ENCODE data around the gene UROS.

UROS gene

DNA sequence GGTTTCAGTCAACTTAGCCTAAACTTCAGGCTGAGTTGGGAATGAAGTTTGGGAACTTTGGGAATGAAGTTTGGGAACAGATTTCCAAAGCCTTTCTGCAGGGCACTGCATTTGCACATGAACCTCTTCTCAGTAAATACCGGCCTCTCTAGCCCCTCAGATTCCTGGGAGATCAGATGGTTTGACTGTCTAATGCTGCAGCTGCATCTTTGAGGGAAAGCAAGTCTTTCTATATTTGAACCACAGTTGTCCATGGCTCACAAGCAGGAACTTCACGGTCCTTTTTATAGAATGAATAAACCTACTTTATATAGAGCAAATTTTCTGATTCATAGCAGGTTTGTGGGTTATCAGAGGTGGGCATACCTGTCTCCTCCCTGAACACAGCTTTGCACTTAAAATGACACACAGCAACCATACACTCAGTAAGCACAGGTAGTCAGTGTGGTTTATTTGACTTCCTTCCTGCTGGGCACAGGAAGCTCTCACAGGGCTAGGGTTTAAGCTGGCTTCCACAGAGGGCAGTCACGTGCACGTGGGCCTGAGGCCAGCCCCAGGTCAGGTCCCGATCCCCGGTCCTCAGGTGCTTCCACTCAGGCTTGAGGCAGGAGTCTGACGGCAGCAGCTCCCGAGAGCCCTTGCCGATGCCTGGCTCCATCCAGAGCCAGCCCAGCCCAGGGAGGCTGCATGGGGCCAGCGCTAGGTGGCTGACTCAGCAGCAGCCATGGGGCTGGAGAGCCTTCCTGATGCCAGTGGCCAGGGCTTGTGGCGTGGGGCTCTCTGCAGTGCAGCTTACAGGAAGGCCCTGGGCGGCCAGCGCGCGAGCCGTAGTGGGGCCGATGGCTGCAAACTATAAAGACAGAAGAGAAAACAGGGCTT lies 34.7 kb downstream of the UROS start:
- no peak for DNase-seq (ENCODE audit: low read depth, low spot score)
- H3K9me3 ChIP-seq (ENCODE audit: insufficient read depth, low read length), result no peaks in the 10 kb centered on the region
- no peaks in the 10 kb centered on the region for H3K27me3 ChIP-seq (ENCODE audit: insufficient read depth, insufficient read length)
- TF ChIP-seq YY1 (IDR thresholded peaks at IDR 0.05; ENCODE audit: insufficient read depth, insufficient read length), result no peak
- no peak for TF ChIP-seq SUZ12 (IDR thresholded peaks at IDR 0.05; ENCODE audit: extremely low read depth, insufficient read depth, insufficient read length)
- TF ChIP-seq ZNF274 (IDR thresholded peaks at IDR 0.05; ENCODE audit: low read depth, low read length), result no peak
- H3K4me3 ChIP-seq (ENCODE audit: insufficient read length, low read depth), result no peak overlapping the region
- H3K4me1 ChIP-seq (ENCODE audit: insufficient read depth, insufficient read length), result no peaks in the 10 kb centered on the region
- peaks cover 30% of the 10 kb centered on the region for H3K36me3 ChIP-seq (ENCODE audit: insufficient read depth, insufficient read length, low read length)
- no peak overlapping the region for H3K9ac ChIP-seq (ENCODE audit: insufficient read length, low read depth)

DNA sequence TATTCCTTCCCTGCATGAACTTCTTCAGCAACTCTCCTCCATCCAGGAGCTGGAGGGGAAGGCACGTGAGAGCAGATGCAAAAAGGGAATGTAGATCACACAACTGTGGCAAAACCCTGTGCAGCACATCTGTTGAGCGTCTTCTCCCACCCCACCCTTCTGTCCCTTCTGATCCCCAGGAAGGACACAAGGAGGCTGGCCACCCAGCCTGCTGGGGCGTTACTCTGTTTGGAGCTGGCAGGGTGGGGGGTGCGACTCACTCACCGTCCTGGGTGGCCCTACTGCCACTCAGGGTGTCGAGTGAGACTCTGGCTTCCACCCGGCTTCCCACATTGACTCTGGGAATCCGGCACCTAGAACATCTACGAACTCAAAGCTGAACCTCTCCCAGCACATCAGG lies 37.3 kb downstream of the UROS start:
- peaks cover 2% of the 10 kb centered on the region for H3K4me1 ChIP-seq (ENCODE audit: insufficient read depth, insufficient read length)
- TF ChIP-seq SUZ12 (IDR thresholded peaks at IDR 0.05; ENCODE audit: extremely low read depth, insufficient read depth, insufficient read length) (no peak), YY1 (IDR thresholded peaks at IDR 0.05; ENCODE audit: insufficient read depth, insufficient read length) (no peak), ZNF274 (IDR thresholded peaks at IDR 0.05; ENCODE audit: low read depth, low read length) (no peak)

GRCh38 chr10:125783957-125784356 lies 39.1 kb downstream of the UROS start:
- no peak overlapping the region for H3K9ac ChIP-seq (ENCODE audit: insufficient read length, low read depth)
- no peaks in the 10 kb centered on the region for H3K27me3 ChIP-seq (ENCODE audit: insufficient read depth, insufficient read length)
- no peak for TF ChIP-seq SUZ12 (IDR thresholded peaks at IDR 0.05; ENCODE audit: extremely low read depth, insufficient read depth, insufficient read length)
- TF ChIP-seq YY1 (IDR thresholded peaks at IDR 0.05; ENCODE audit: insufficient read depth, insufficient read length), result no peak
- TF ChIP-seq ZNF274 (IDR thresholded peaks at IDR 0.05; ENCODE audit: low read depth, low read length), result no peak
- no peak for DNase-seq (ENCODE audit: low read depth, low spot score)
- no peaks in the 10 kb centered on the region for H3K9me3 ChIP-seq (ENCODE audit: insufficient read depth, low read length)
- peaks cover 9% of the 10 kb centered on the region for H3K36me3 ChIP-seq (ENCODE audit: insufficient read depth, insufficient read length, low read length)
- no peak overlapping the region for H3K4me3 ChIP-seq (ENCODE audit: insufficient read length, low read depth)
- peaks cover 2% of the 10 kb centered on the region for H3K4me1 ChIP-seq (ENCODE audit: insufficient read depth, insufficient read length)

More for the DNA sequence above, 37.3 kb downstream of the UROS start:
- Histone ChIP-seq H3K36me3 (ENCODE audit: insufficient read depth, insufficient read length, low read length) (peaks cover 17% of the 10 kb centered on the region), H3K27me3 (ENCODE audit: insufficient read depth, insufficient read length) (no peaks in the 10 kb centered on the region), H3K9me3 (ENCODE audit: insufficient read depth, low read length) (no peaks in the 10 kb centered on the region), H3K4me3 (ENCODE audit: insufficient read length, low read depth) (no peak overlapping the region), H3K9ac (ENCODE audit: insufficient read length, low read depth) (no peak overlapping the region)
- no peak for DNase-seq (ENCODE audit: low read depth, low spot score)

DNA sequence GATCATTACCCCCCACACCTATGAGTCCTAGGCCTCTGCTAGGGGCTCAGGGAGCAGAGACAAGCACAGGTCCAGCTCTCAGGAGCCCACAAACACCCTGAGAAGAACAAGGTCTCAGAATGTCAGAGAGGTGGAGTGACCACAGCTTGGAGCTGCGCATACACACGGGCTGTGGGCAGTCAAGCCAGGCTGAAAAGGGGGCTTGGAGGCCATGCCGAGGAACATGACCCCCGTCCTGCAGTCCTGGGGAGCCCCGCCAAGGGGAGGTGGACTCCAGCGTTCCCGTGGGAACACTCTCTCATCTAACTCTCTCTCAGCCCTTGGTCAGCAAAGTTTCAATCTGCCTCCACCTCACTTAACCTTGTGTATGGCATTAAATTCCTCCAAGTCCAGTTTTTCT lies 39.6 kb downstream of the UROS start:
- H3K4me3 ChIP-seq (ENCODE audit: insufficient read length, low read depth), result no peak overlapping the region
- no peak for DNase-seq (ENCODE audit: low read depth, low spot score)
- peaks cover 2% of the 10 kb centered on the region for H3K4me1 ChIP-seq (ENCODE audit: insufficient read depth, insufficient read length)
- H3K36me3 ChIP-seq (ENCODE audit: insufficient read depth, insufficient read length, low read length), result peaks cover 3% of the 10 kb centered on the region
- TF ChIP-seq SUZ12 (IDR thresholded peaks at IDR 0.05; ENCODE audit: extremely low read depth, insufficient read depth, insufficient read length) (no peak), ZNF274 (IDR thresholded peaks at IDR 0.05; ENCODE audit: low read depth, low read length) (no peak), YY1 (IDR thresholded peaks at IDR 0.05; ENCODE audit: insufficient read depth, insufficient read length) (no peak)
- no peak overlapping the region for H3K9ac ChIP-seq (ENCODE audit: insufficient read length, low read depth)
- no peaks in the 10 kb centered on the region for H3K27me3 ChIP-seq (ENCODE audit: insufficient read depth, insufficient read length)
- H3K9me3 ChIP-seq (ENCODE audit: insufficient read depth, low read length), result no peaks in the 10 kb centered on the region

GRCh38 chr10:125782616-125783015 lies 40.4 kb downstream of the UROS start:
- Histone ChIP-seq H3K36me3 (ENCODE audit: insufficient read depth, insufficient read length, low read length) (peaks cover under 1% of the 10 kb centered on the region), H3K4me1 (ENCODE audit: insufficient read depth, insufficient read length) (peaks cover 2% of the 10 kb centered on the region), H3K27me3 (ENCODE audit: insufficient read depth, insufficient read length) (no peaks in the 10 kb centered on the region), H3K9me3 (ENCODE audit: insufficient read depth, low read length) (no peaks in the 10 kb centered on the region), H3K9ac (ENCODE audit: insufficient read length, low read depth) (no peak overlapping the region), H3K4me3 (ENCODE audit: insufficient read length, low read depth) (no peak overlapping the region)
- TF ChIP-seq YY1 (IDR thresholded peaks at IDR 0.05; ENCODE audit: insufficient read depth, insufficient read length) (no peak), SUZ12 (IDR thresholded peaks at IDR 0.05; ENCODE audit: extremely low read depth, insufficient read depth, insufficient read length) (no peak), ZNF274 (IDR thresholded peaks at IDR 0.05; ENCODE audit: low read depth, low read length) (no peak)
- no peak for DNase-seq (ENCODE audit: low read depth, low spot score)

DNA sequence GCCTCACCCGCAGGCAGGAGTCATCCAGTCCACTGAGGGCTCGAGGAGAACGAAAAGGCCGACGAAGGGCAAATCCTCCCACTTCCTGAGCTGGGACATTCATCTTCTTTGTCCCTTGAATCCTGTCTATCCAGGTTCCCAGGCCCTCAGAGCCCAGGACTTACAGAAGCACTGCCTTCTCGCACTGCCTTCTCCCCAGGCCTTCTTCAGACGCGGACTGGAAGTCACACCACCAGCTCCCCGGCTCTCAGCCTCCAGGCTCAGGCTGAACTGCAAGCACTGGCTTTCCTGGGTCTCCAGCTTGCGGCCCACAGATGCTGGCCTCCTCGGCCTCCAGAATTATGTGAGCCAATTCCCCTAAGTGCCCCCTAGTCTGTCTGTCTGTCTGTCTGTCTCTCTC lies 41.0 kb downstream of the UROS start:
- Histone ChIP-seq H3K9ac (ENCODE audit: insufficient read length, low read depth) (no peak overlapping the region), H3K4me3 (ENCODE audit: insufficient read length, low read depth) (no peak overlapping the region), H3K4me1 (ENCODE audit: insufficient read depth, insufficient read length) (peaks cover 2% of the 10 kb centered on the region), H3K9me3 (ENCODE audit: insufficient read depth, low read length) (no peaks in the 10 kb centered on the region), H3K36me3 (ENCODE audit: insufficient read depth, insufficient read length, low read length) (no peaks in the 10 kb centered on the region), H3K27me3 (ENCODE audit: insufficient read depth, insufficient read length) (no peaks in the 10 kb centered on the region)
- TF ChIP-seq SUZ12 (IDR thresholded peaks at IDR 0.05; ENCODE audit: extremely low read depth, insufficient read depth, insufficient read length) (no peak), YY1 (IDR thresholded peaks at IDR 0.05; ENCODE audit: insufficient read depth, insufficient read length) (no peak), ZNF274 (IDR thresholded peaks at IDR 0.05; ENCODE audit: low read depth, low read length) (no peak)
- DNase-seq (ENCODE audit: low read depth, low spot score), result no peak

- no peak overlapping the region for H3K4me3 ChIP-seq (ENCODE audit: insufficient read length, low read depth)
- no peak for TF ChIP-seq YY1 (IDR thresholded peaks at IDR 0.05; ENCODE audit: insufficient read depth, insufficient read length)
- no peak for TF ChIP-seq SUZ12 (IDR thresholded peaks at IDR 0.05; ENCODE audit: extremely low read depth, insufficient read depth, insufficient read length)
- no peak for TF ChIP-seq ZNF274 (IDR thresholded peaks at IDR 0.05; ENCODE audit: low read depth, low read length)
- H3K9ac ChIP-seq (ENCODE audit: insufficient read length, low read depth), result no peak overlapping the region
- no peaks in the 10 kb centered on the region for H3K36me3 ChIP-seq (ENCODE audit: insufficient read depth, insufficient read length, low read length)
- H3K9me3 ChIP-seq (ENCODE audit: insufficient read depth, low read length), result no peaks in the 10 kb centered on the region
- peaks cover 2% of the 10 kb centered on the region for H3K4me1 ChIP-seq (ENCODE audit: insufficient read depth, insufficient read length)
- H3K27me3 ChIP-seq (ENCODE audit: insufficient read depth, insufficient read length), result no peaks in the 10 kb centered on the region
- no peak for DNase-seq (ENCODE audit: low read depth, low spot score)
Observed at GRCh38 chr10:125781374-125781773, 41.7 kb downstream of the UROS start.

All from NT2/D1 (cell line).